Astrocyte of the cerebellum (primary cell): ENCODE data around the gene CEP68.

ENCODE experiments used
- DNase-seq: peaks from one replicate; pipeline ENCODE4 v3.0.0-alpha.2; 2011; ENCODE audit warnings: low read depth
- H3K4me3 ChIP-seq: 2 replicates; pipeline ENCODE4 v1.5.1; 2011; ENCODE audit warnings: mild to moderate bottlenecking, low read depth, low read length, moderate library complexity
- in situ Hi-C: cut with HindIII; loops from 2 replicates; pipeline ENCODE4 v1.10.0; 2017; ENCODE audit warnings: low sequenced_read_pairs
- TF ChIP-seq, protein P1 (sequence below): IDR thresholded peaks from 2 replicates; pipeline ENCODE4 v1.5.1; 2012; ENCODE audit warnings: low read length, low read depth, moderate library complexity, mild to moderate bottlenecking; ENCODE audit errors: missing control alignments

CEP68 gene

DNA sequence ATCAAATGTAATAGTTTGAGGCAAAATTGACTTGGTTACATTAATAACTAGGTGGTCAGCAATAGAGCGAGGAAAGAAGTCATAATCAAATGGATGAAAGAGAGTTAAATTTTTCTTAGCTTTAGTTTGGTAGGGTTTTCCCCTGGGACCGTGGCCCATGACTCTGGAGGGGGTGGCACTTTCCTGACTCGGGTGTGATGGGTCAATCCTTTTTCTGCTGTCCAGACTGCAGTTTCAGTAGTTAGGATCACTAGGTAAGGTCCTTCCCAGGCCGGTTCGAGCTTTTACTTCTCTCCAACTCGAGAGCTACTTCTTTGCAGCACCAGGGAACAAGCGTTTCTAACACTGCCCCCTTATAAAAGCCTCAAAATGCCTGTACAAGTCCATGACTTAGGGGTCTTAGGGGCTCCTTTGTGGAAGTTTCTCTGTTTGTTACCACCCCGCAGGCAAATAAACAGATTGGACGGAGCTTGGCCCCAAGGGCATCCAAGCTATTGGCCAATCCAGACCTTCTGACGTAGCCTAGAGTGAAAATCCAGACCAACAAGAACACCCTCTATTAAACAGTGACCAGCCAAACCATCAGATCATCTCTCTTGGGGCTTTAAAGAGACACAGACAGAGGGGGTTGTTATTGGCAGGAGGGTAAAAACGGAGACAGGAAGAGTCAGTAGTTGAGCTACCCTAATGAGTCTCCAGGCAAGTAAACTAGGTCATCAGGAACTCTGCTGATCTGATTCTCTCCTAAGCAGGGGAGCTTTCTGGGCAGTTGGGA, 9.4 kb upstream of the CEP68 start:
- in situ Hi-C loops = loop anchor here (25.0 kb wide), 1 partner anchor 110 kb away; no protein-coding TSS in a partner anchor
- TF ChIP-seq, protein P1, sequence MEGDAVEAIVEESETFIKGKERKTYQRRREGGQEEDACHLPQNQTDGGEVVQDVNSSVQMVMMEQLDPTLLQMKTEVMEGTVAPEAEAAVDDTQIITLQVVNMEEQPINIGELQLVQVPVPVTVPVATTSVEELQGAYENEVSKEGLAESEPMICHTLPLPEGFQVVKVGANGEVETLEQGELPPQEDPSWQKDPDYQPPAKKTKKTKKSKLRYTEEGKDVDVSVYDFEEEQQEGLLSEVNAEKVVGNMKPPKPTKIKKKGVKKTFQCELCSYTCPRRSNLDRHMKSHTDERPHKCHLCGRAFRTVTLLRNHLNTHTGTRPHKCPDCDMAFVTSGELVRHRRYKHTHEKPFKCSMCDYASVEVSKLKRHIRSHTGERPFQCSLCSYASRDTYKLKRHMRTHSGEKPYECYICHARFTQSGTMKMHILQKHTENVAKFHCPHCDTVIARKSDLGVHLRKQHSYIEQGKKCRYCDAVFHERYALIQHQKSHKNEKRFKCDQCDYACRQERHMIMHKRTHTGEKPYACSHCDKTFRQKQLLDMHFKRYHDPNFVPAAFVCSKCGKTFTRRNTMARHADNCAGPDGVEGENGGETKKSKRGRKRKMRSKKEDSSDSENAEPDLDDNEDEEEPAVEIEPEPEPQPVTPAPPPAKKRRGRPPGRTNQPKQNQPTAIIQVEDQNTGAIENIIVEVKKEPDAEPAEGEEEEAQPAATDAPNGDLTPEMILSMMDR = no peak
- H3K4me3 ChIP-seq = no peak overlapping the region
- no peak for DNase-seq

DNA sequence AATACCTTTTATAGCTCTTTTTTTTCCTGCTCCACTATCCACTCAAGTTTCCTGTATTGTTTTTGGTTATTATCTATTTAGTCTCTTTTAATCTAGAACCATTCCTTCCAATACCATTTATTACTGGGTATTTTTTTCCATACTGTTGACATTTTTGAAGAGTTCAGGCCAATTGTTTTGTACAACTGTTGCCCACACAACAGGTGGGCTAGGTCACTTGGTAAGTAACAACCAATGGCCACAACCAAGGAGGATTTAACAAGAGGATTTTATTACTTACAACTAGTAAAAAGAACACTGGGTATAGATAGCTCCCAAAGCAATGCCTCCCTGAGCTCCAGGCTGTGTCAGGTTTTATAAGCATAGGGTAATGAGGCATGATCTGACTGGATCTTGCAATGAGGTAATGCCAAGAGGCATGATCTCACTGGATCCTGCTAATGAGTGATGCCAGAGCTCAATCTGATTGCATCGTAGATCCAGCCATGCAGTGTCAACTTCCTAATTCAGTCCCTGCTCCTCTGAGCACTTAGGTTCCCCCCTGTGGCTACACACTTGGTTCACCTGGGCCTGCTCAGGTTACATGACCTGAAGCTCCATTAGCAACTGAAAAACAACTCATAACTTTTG, 7.1 kb upstream of the CEP68 start:
- H3K4me3 ChIP-seq = no peak overlapping the region
- TF ChIP-seq, protein P1 = no peak
- in situ Hi-C loops = loop anchor here (25.0 kb wide), 1 partner anchor 112 kb away; no protein-coding TSS in a partner anchor
- no peak for DNase-seq

DNA sequence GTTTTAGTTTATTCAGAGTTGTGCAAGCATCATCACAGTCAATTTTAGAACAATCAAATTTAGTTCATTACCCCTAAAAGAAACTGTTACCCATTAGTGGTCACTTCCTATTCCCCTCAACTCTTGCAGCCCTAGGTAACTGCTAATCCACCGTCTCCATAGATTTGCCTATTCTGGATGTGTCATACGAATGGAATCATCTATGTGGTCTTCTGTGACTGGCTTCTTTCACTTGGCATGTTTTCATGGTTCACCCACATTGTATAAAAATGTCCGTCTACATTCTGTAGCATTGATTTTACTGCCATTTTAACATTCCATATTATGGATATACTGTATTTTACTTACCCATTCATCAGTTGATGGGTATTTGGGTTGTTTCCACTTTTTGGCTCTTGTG, 5.3 kb upstream of the CEP68 start:
- TF ChIP-seq, protein P1 = no peak
- no peak overlapping the region for H3K4me3 ChIP-seq
- no peak for DNase-seq
- in situ Hi-C loops = no loop called here

DNA sequence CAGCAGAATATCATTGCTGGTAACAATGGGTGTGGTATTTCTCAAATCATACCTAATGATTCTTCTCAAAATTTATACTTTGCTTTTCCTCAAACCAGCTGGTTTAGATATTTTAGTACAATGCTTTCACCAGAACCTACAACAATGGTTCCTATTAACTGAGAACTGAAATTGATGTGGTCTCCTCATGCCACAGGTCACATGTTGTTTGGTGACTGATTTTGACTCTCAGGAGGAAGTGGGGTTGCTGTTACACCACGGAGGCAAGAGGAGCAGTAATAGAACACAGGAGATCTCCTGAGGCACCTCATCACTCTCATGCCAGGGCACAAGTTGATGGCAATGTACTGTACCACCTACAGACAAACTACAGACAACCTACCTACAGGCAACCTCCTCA, 3.0 kb upstream of the CEP68 start:
- DNase-seq = no peak
- in situ Hi-C loops = no loop called here
- TF ChIP-seq, protein P1 = no peak
- H3K4me3 ChIP-seq = no peak overlapping the region

DNA sequence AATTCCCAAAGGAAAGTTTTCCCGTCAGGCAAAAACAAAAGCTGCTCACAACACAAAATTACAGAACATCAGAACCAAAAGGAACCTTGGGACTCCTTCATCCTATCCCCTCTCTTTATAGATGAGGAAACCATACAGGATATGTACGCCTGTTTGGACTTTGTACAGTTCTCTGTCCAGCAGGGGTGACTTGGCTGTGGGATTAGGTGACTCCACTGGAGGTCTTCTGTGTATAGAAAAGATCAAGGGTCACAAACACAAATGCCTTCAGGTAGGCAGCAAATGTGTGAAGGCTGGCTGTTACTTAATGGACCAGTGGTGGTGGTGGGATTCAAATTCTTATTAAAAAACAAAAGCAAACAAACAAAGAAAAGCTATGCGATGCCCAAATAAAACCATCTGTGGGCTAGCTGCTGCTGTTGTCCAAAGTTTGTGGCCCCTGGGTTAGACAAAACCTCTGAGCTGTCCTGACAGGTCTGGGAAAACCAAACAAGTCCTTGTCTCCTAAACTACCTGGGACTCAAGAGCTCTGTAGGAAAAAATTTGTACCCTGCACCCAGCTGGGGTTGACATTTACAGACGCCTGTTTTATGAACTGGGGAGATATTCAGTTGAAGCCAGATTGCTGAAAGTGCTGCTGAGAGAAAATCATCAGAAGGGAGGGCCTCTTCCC, 1.3 kb upstream of the CEP68 start:
- TF ChIP-seq, protein P1 = no peak

DNA sequence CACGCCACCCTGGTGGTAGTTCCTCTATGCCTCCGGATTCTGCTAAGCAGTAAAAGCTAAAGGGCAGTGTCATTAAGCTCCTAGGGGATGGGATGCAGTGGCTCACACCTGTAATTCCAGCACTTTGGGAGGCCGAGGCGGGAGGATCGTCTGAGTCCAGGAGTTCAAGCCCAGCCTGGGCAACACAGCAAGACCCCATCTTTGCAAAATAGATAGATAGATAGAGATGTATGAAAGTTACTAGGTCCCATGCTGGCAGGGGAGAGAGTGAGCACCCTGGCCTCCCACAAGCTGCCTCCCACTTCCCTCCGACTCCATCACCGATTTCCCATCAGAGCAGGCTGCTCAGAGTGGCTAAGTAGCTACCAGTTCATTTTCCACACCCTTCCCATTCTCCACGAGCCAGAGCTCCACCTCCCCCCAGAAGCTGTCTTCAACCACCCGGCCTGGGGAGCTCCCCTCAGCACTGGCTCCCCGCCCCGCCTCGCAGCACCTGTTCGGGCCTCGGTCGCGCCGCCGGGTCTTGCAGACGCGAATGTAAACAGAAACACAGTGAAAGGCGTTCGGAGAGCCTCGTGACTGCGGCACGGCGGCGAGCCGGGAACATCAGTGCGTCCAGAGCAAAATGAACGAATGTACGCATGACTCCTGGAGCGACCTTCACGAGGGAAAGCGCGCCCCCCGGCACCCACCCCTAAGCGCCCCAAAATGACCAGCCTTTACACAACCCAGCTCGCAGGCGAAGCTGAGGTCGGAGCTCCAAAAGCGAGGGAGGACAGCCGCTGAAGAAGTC, 598 bp upstream of the CEP68 start:
- H3K4me3 ChIP-seq = peak overlapping the region; percentile 71
- DNase-seq = no peak
- in situ Hi-C loops = no loop called here
- TF ChIP-seq, protein P1 = no peak

More for the DNA sequence above, 1.3 kb upstream of the CEP68 start:
- in situ Hi-C loops = no loop called here
- DNase-seq = no peak
- H3K4me3 ChIP-seq = no peak overlapping the region
